Activated T-helper 2 cell treated with anti-CD3 and anti-CD28 coated beads, Interferon-gamma antibody, Interleukin-2, Interleukin-4, amounts not matched to agents 10 μg/mL and 5 μg/mL and 100 μg/mL, durations not matched to agents 14 hours and 24 hours and 36 hours (primary cell): Measurements from ENCODE around the gene SLC4A1. TPM values are rescaled to one million over a fixed set of nuclear protein-coding genes. Genes with fewer than 3 reads are reported as not detected.

ENCODE experiments used
- DNase-seq: peaks from one replicate; pipeline ENCODE4 v3.0.0; 2021; ENCODE audit warnings: low spot score
- H3K27ac Mint-ChIP-seq: one replicate; pipeline ENCODE4 v1.8.0; 2021; ENCODE audit warnings: mixed read lengths
- H3K27me3 Mint-ChIP-seq: one replicate; pipeline ENCODE4 v1.8.0; 2021; ENCODE audit warnings: low read depth, mixed read lengths
- H3K36me3 Mint-ChIP-seq: one replicate; pipeline ENCODE4 v1.8.0; 2021; ENCODE audit warnings: low read depth, mixed read lengths
- H3K4me1 Mint-ChIP-seq: one replicate; pipeline ENCODE4 v1.8.0; 2021; ENCODE audit warnings: low read depth, mixed read lengths
- H3K4me3 Mint-ChIP-seq: one replicate; pipeline ENCODE4 v1.8.0; 2021; ENCODE audit warnings: low read depth, mild to moderate bottlenecking, moderate library complexity, mixed read lengths
- H3K9me3 Mint-ChIP-seq: one replicate; pipeline ENCODE4 v1.8.0; 2021; ENCODE audit warnings: mixed read lengths
- intact Hi-C: fragments of 100-400 bp; cut with micrococcal nuclease; formaldehyde crosslinking; loops from one replicate; pipeline ENCODE4 v1.15.1; 2023
- total RNA-seq: library from RNA; stranded (reverse); gene quantifications from 2 replicates; pipeline ENCODE4 v1.2.3, GENCODE V29; 2022

The SLC4A1 gene
- total RNA-seq, 1 donor from 2014 or later = not detected

DNA sequence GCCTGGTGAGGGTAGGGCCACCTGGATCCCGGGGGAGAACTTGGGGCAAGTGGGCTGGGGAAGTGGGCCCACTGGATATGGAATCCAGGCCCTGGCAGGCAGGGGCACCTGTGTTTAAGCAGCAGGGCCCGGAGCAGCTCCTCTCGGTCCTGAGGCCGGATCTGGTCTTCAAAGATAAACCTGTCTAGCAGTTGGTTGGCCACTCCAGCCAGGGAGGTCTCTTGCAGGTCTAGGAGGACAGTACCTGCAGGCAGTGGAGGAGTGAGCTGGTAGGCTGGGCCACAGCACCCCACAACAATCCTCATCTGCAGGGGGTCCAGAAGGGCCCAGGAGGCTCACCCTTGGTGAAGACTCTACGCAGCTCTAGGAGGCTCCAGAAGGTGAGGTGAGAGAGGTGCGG is 7.6 kb downstream of the SLC4A1 start:
- Mint-ChIP-seq H3K36me3 (no peaks in the 10 kb centered on the region), H3K4me3 (no peak overlapping the region), H3K27me3 (no peaks in the 10 kb centered on the region), H3K9me3 (no peaks in the 10 kb centered on the region), H3K4me1 (no peaks in the 10 kb centered on the region), H3K27ac (no peak overlapping the region)
- intact Hi-C loops = no loop called here
- DNase-seq = no peak

DNA sequence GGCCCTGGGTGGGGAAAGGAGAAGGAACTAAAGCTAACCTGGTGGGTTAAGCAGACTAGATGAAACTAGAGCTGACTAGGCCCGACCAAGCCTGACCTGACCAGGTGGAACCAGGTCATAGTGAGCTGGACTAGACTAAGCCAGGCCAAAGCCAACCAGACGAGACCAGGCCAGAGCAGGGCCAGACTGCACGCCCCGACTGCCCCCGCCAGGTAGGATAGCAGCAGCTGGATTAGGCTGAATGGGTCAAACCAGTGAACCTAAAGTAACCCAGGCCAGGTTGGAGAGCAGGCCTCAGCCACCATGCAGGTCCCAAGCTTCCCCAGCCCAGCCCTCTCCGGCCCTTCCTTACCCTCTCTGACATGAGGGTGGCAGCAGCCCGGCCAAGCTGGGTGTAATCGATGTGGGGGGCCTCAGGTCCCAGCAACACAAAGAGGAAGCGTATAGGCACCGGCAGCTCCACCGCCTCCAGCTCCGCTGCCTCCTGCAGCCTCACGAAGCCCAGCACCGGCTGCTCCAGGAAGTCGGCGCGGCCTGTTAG is 9.1 kb downstream of the SLC4A1 start:
- Mint-ChIP-seq H3K27ac (no peak overlapping the region), H3K4me3 (no peak overlapping the region), H3K27me3 (no peaks in the 10 kb centered on the region), H3K4me1 (no peaks in the 10 kb centered on the region), H3K36me3 (no peaks in the 10 kb centered on the region), H3K9me3 (no peaks in the 10 kb centered on the region)
- DNase-seq = no peak
- intact Hi-C loops = no loop called here

DNA sequence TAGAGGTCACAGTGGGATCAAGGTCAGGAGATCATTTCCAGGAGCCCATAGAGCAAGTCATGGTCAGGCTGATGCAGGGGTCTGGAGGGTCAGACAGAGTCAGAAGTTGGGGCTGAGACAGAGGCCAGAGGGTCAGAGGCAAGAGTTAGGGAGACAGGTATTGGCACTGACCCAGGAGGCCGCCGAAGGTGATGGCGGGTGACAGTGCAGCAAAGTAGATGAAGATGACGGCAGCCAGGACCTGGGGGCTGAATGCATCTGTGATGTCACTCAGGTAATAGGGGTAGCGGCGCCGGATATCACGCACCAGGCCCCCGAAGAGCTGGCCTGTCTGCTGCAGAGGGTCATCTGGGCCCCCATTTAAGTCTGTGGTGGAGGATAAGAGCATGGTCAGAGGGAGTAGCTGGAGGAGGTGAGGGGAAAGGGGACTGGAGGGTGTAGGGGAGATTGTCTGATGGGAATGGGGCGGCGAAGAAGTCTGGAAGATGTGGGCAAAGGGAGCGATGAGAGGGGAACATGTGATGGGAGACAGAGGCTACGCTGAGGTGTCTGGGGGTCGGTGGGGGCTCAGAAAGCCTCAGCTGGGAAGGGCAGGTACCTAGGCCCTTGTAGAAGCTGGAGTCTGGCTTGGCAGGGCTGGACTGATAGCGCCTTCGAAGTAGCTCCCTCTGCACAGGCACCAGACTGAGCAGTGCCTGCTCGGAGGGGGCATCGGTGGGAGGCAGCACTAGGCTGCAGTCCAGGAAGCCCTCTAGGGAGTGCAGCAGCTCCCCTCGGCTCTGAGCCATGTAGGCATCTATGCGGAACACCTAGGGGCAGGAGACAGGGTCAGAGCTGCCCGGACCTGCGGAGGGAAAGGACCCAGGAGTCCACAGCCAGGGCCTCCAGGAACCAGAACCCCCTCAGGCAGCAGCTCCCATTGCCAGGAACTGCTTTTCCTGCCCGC is 9.8 kb downstream of the SLC4A1 start:
- H3K9me3 Mint-ChIP-seq = no peaks in the 10 kb centered on the region
- H3K36me3 Mint-ChIP-seq = no peaks in the 10 kb centered on the region
- H3K27ac Mint-ChIP-seq = no peak overlapping the region
- H3K27me3 Mint-ChIP-seq = no peaks in the 10 kb centered on the region
- intact Hi-C loops = no loop called here
- no peak for DNase-seq
- H3K4me1 Mint-ChIP-seq = no peaks in the 10 kb centered on the region
- no peak overlapping the region for H3K4me3 Mint-ChIP-seq

DNA sequence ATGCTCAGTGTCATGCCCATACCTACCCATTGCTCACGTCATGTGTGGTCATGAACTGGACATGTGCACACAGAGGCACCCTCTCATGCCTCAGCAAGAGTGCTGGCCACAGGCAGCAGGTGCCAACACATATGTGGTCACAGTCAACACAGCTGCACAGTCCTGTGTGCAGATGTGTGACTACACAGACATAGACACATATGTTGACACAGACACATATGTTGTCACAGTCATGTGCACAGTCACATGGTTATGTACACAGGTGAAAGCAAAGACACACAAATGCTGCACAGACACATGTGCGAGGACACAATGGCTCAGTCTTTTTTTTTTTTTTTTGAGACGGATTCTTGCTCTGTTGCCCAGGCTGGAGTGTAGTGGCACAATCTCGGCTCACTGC is 11.3 kb downstream of the SLC4A1 start:
- Mint-ChIP-seq H3K27me3 (no peaks in the 10 kb centered on the region), H3K36me3 (no peaks in the 10 kb centered on the region), H3K4me3 (no peak overlapping the region), H3K4me1 (no peaks in the 10 kb centered on the region), H3K27ac (no peak overlapping the region), H3K9me3 (no peaks in the 10 kb centered on the region)
- no peak for DNase-seq
- intact Hi-C loops = no loop called here

DNA sequence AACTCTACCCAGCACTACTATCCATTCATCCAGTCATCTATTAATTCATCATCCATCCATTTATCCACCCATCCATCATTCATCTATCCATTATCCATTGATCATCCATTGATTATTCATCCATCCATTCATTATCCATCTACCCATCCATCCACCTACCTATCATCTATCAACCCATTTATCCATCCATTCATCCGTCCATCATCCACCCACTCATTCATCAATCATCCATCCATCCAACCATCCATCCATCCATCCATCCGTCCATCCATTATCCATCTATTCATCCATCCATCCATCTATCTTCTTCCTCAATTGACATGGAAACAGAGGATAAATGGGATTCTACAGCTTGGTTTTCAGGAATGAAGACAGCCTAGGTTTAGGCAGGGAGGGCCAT is 12.0 kb downstream of the SLC4A1 start:
- H3K27ac Mint-ChIP-seq = no peak overlapping the region
- no peak for DNase-seq
- no peaks in the 10 kb centered on the region for H3K9me3 Mint-ChIP-seq
- intact Hi-C loops = no loop called here
- H3K4me1 Mint-ChIP-seq = no peaks in the 10 kb centered on the region
- no peaks in the 10 kb centered on the region for H3K36me3 Mint-ChIP-seq
- no peaks in the 10 kb centered on the region for H3K27me3 Mint-ChIP-seq
- H3K4me3 Mint-ChIP-seq = no peak overlapping the region

DNA sequence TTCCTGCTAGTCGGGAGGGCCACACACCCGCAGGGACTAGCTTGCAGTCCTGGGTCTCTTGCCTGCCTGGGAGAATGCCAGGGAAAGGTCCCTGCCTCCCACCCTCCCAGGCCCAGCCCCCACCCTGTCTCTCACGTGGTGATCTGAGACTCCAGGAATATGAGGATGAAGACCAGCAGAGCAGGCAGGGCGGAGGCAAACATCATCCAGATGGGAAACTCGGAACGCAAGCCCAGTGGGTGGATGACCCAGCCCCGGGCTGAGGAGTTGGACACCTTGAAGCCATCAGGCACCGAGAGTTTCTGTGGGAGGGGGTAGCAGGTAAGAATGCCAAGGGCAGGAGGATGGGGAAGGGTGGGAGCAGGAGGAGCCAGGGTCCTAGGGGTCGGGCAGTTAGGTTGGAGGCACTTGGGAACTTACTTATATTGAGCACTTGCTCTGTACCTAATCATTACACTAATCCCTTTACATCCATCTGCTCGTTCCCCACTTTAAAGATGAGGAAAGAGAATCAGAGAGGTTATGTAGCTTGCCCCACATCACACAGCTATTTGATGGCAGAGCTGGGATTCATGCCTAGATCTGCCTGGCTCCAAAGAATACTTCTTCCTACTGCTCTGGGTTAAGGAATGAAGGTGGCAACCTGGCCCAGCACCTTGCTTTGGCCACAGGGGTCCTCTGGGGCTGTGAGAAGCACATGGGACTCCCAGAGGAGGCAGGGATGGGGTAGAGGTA is 13.4 kb downstream of the SLC4A1 start:
- Mint-ChIP-seq H3K27ac (no peak overlapping the region), H3K4me3 (no peak overlapping the region), H3K9me3 (no peaks in the 10 kb centered on the region), H3K36me3 (no peaks in the 10 kb centered on the region), H3K27me3 (no peaks in the 10 kb centered on the region), H3K4me1 (no peaks in the 10 kb centered on the region)
- no peak for DNase-seq
- intact Hi-C loops = no loop called here

DNA sequence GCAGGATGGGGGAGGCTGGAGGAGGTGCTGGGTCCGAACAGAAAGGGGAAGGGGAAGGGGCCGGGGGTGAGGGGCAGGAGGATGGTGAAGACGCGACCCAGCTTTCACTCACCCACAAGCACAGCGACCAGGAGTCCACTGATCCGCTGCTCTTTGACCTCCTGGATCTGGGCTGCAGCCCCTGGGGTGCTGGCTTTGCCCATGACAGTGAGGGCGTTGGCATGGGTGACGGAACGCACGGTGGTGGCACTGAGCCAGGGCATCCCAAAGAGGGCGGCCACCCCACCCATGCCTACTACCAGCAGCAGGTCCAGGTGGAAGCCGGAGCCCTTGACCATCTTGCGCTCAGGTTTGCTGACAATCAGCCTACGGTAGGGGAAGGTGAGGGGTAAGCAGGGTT is 14.9 kb downstream of the SLC4A1 start:
- intact Hi-C loops = no loop called here
- peaks cover 3% of the 10 kb centered on the region for H3K4me1 Mint-ChIP-seq

DNA sequence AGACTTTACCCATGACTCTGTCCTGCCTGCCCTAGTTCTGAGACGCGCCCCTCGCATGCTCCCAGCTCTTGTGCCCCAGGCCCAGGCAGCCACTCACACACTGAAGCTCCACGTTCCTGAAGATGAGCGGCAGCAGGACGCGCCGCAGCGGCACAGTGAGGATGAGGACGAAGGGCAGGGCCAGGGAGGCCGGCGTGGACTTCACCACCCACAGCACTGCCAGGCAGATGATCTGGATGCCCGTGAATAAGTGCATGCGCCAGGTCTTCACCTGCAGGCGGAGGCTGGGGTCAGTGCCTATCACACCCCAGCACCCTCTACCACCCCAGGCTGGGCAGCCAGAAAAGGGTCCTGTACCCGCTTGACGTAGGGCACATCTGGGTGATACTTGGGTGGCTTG is 16.9 kb downstream of the SLC4A1 start:
- intact Hi-C loops = no loop called here
- Mint-ChIP-seq H3K9me3 (no peaks in the 10 kb centered on the region), H3K4me1 (peaks cover 11% of the 10 kb centered on the region), H3K27ac (no peak overlapping the region), H3K27me3 (no peaks in the 10 kb centered on the region), H3K4me3 (no peak overlapping the region), H3K36me3 (no peaks in the 10 kb centered on the region)
- DNase-seq = no peak

More for the DNA sequence above, 14.9 kb downstream of the SLC4A1 start:
- Mint-ChIP-seq H3K9me3 (no peaks in the 10 kb centered on the region), H3K27ac (no peak overlapping the region), H3K27me3 (no peaks in the 10 kb centered on the region), H3K4me3 (no peak overlapping the region), H3K36me3 (no peaks in the 10 kb centered on the region)
- DNase-seq = no peak

DNA sequence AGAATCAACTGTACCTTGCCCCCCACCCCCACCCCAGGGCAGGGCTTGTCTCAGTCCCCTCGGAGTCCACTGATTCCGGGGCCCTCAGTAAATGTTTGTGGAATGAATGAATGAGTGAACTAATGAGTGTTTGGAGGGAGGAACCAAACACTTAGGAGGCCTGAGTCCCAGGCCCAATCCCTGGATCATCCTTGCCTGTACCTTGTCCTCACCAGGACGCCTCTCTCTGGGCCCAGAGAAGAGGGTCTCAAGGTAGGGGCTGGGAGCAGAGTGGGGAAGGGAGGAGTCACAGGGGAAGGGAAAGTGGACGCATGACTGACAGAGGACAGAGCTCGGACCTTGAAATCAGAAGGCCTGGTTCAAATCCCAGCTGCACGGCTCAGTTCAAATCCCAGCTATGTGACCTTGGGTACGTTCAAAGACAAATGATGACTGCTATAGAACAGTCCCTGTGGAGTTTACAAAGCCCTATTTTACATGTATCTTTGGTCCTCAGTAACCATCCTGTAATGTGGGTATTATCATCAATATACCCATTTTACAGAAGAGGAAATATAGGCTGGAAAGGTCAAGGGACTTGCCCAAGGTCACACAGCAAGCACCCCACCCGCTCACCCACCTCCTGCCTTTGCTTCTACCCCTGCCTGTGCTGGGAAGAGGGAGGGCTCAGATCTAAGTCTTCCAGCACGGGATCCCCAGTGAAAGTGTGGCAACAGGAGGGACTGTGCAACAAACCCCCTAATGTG is 18.3 kb downstream of the SLC4A1 start:
- Mint-ChIP-seq H3K9me3 (no peaks in the 10 kb centered on the region), H3K27ac (no peak overlapping the region), H3K36me3 (no peaks in the 10 kb centered on the region), H3K4me1 (peaks cover 18% of the 10 kb centered on the region), H3K4me3 (no peak overlapping the region), H3K27me3 (no peaks in the 10 kb centered on the region)
- intact Hi-C loops = no loop called here
- no peak for DNase-seq

DNA sequence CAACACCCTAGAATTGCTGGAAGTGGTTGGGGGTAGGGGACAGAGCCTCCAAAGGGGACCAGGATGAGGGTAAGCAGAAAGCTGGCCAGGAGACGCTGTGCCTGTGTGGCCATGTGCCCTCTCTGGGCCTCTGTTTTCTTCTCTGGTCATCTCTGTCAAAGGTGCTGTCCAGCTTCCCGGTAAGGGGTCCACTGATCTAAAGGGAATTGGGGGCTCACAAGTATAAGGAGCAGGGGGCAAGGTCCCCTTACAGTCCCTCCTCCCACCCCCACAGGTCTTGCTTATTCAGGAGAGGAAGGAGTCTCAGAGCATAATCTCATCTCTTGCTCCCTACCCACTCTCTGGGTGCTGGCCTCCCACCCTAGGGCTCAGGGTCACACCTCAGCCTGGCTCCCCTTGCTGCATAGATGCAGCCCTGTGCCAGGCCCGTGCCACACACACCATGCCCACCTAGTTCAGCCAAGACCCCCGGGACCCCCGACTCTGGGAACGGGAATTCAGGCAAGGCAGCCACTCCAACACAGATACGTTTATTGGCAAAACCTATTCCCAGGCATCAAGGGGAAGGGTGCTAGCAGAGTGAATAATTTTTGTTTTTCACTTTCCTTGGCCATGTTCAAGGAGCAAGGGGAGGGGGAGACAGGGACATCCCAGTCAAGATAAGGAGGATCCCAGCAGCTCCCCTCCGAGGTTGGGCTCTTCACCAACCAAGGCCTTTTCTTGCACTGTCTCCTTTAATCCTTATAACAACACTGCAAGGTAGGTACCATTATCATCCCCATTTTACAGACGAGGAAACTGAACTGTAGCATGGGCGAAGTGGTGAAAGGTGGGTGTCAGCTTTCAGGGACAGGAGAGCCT is 19.8 kb downstream of the SLC4A1 start:
- intact Hi-C loops = no loop called here
- H3K27ac Mint-ChIP-seq = no peak overlapping the region
- H3K27me3 Mint-ChIP-seq = no peaks in the 10 kb centered on the region
- no peaks in the 10 kb centered on the region for H3K36me3 Mint-ChIP-seq
- H3K9me3 Mint-ChIP-seq = no peaks in the 10 kb centered on the region
- no peak for DNase-seq
- peaks cover 18% of the 10 kb centered on the region for H3K4me1 Mint-ChIP-seq
- H3K4me3 Mint-ChIP-seq = no peak overlapping the region

DNA sequence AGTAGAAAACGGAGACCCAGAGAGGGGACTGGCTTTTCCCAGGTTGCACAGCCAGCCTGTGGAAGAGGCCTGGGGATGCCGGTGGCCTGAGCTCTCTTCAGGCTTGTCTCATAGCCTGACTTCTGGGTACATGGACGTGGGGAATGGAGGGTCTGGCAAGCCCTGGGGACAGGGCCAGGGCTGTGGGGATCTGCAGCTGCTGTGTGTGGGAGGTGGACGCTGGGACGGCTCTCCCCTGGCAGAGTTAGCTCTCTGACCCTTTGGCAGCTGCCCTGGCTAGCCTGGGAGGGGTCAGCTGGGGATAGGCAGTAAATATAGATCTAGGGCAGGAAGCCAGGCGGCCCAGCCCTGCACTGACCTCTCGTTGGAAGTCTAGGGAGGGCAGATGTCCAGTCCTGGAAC is 20.5 kb downstream of the SLC4A1 start:
- intact Hi-C loops = no loop called here
- DNase-seq = no peak
- Mint-ChIP-seq H3K27ac (no peak overlapping the region), H3K36me3 (no peaks in the 10 kb centered on the region), H3K4me1 (peaks cover 18% of the 10 kb centered on the region), H3K9me3 (no peaks in the 10 kb centered on the region), H3K27me3 (no peaks in the 10 kb centered on the region), H3K4me3 (no peak overlapping the region)

DNA sequence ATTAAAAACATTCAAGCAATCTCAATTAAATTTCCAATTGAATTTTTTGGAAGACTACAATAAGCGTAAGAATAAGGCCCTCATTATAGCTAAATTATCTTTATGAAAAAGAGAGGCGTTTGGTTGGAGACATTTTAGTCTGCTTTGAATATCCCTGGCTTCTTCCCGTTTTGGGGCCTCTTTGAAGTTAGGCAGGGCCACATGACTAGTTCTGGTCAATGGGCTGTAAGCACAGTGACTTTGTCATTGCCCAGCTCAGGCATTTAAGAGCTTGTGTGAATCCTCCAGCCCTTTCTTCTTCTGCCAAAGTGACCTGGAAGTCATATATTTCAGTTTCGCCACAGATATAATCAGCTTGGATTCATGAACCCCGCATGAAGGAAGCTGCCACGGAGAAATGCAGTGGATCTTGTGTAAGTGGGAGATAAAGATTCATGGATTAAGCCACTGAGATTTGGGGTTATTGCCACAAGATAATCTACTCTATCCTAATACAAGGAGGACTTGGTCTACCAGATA is 26.8 kb downstream of the SLC4A1 start:
- intact Hi-C loops = no loop called here
- H3K9me3 Mint-ChIP-seq = no peaks in the 10 kb centered on the region
- no peak overlapping the region for H3K4me3 Mint-ChIP-seq
- no peak for DNase-seq
- no peaks in the 10 kb centered on the region for H3K36me3 Mint-ChIP-seq
- no peaks in the 10 kb centered on the region for H3K27me3 Mint-ChIP-seq
- peaks cover 8% of the 10 kb centered on the region for H3K4me1 Mint-ChIP-seq
- no peak overlapping the region for H3K27ac Mint-ChIP-seq
